A549 treated with CORT108297 at 1 μM for 4 hours (cell line): ENCODE measurements around the gene GCN1. TPM values are rescaled to one million over a fixed set of nuclear protein-coding genes. Genes with fewer than 3 reads are reported as not detected.

Source experiments
- total RNA-seq: library from RNA; stranded (reverse); fragments of 200-300 nt; extraction: Qiagen RNA extraction; gene quantifications from 5 replicates; pipeline ENCODE4 v1.2.3, GENCODE V29; 2022

GCN1 gene, protein sequence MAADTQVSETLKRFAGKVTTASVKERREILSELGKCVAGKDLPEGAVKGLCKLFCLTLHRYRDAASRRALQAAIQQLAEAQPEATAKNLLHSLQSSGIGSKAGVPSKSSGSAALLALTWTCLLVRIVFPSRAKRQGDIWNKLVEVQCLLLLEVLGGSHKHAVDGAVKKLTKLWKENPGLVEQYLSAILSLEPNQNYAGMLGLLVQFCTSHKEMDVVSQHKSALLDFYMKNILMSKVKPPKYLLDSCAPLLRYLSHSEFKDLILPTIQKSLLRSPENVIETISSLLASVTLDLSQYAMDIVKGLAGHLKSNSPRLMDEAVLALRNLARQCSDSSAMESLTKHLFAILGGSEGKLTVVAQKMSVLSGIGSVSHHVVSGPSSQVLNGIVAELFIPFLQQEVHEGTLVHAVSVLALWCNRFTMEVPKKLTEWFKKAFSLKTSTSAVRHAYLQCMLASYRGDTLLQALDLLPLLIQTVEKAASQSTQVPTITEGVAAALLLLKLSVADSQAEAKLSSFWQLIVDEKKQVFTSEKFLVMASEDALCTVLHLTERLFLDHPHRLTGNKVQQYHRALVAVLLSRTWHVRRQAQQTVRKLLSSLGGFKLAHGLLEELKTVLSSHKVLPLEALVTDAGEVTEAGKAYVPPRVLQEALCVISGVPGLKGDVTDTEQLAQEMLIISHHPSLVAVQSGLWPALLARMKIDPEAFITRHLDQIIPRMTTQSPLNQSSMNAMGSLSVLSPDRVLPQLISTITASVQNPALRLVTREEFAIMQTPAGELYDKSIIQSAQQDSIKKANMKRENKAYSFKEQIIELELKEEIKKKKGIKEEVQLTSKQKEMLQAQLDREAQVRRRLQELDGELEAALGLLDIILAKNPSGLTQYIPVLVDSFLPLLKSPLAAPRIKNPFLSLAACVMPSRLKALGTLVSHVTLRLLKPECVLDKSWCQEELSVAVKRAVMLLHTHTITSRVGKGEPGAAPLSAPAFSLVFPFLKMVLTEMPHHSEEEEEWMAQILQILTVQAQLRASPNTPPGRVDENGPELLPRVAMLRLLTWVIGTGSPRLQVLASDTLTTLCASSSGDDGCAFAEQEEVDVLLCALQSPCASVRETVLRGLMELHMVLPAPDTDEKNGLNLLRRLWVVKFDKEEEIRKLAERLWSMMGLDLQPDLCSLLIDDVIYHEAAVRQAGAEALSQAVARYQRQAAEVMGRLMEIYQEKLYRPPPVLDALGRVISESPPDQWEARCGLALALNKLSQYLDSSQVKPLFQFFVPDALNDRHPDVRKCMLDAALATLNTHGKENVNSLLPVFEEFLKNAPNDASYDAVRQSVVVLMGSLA (N-terminal part only)
- 53.0 to 63.7 TPM (median 59.3 TPM) in 5 replicates for total RNA-seq

DNA sequence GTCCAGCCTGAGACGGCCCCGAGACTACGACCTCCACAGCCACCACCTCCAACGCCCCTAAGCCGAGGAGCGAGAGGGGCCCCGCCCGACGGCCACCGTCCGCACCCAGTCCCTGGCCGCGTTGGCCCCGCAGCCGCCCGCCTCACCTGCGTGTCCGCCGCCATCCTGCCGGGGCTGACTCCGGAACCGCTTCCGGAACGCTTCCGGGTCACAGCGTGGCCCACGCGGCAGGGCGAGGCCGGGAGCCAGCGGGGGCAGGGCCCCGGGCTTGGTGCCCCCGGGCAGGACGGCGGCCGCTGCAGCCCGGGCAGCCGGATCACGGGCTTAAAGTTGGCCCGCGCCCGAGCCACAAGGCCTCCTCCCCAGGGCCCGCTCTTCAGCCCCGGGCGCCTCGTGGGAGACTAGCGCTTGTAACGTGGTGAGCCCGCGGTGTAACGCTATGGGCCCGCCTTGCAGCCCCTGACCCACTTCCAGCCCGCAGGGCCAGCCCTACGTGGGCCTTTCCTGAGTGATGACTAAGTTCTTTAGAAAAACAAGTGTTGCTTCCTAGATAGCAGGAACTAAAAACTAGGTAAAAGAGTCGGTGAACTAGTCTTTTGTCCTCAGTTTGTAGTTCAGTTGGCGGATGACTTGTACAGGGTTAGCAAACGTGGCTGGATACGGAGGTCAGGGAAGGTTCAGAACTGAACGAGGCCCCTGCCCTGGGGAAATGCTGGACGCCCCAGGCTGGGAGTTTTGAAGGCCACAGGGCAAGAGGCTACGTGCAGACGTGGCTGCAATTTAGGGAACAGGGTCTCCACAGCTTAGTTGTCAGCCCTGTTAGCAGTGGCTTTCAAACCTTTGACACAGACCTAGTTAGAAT is at the start of gene GCN1:
TSS of gene GCN1 (minus strand) at position 182 of the 862 bp plus-strand sequence. CDS start at position 164, 18 bp downstream.

DNA sequence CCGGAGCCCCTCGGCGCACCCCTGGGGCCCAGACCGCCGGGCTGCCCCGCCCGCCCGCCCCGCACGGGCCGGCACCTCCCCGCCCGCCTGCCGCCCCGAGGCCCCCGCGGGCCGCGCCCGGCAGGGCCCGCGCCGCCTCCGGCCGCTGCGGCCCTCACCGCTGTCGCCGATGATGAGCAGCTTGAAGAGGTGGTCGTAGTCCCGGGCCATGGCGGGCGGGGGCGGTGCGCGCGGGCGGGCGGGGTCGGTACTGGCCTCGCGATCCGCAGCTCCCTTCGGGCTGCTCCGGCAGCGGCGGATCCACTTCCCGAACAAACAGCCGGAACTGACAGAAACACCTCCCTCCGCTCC is 78.1 kb downstream of the GCN1 start, which contains the start of gene RAB35:
TSS of gene RAB35 (minus strand) at position 313 of the 351 bp plus-strand sequence. CDS start at position 210, 103 bp downstream.

Other genes with a start within 250 kb of the GCN1 start
- gene BICDL1, start 205.5 kb downstream of the GCN1 start, total RNA-seq = 2.7 to 4.8 TPM (median 4.3 TPM) in 5 replicates
- gene RAB35, start 78.0 kb downstream of the GCN1 start, total RNA-seq = 65.9 to 76.8 TPM (median 75.5 TPM) in 5 replicates
- 3,500 to 3,597 TPM (median 3,574 TPM) in 5 replicates for gene RPLP0, start 6.4 kb upstream of the GCN1 start, total RNA-seq
- 162 to 192 TPM (median 177 TPM) in 5 replicates for gene PXN, start 71.0 kb upstream of the GCN1 start, total RNA-seq
- not detected in 5 replicates for gene RNU4-2, start 97.2 kb upstream of the GCN1 start, total RNA-seq
- gene RNU4-1, start 98.5 kb upstream of the GCN1 start, total RNA-seq = not detected in 5 replicates
- 0.79 to 0.96 TPM (median 0.89 TPM) in 5 replicates for gene SIRT4, start 107.6 kb upstream of the GCN1 start, total RNA-seq
- 0.24 TPM in 1 of 5 replicates, not detected in the others for gene PLA2G1B, start 133.1 kb upstream of the GCN1 start, total RNA-seq
- 1.1 to 1.4 TPM (median 1.2 TPM) in 5 replicates for gene MSI1, start 174.4 kb upstream of the GCN1 start, total RNA-seq
- gene COX6A1, start 243.4 kb upstream of the GCN1 start, total RNA-seq = 710 to 890 TPM (median 854 TPM) in 5 replicates